Mesendoderm (in vitro differentiated cells): ENCODE measurements around the gene AJM1.
A peak's percentile ranks its signal among the peaks of the same experiment; 100 is the strongest.
"Not testable (repeated sequence)": the region's sequence is repeated elsewhere in the genome, so short reads cannot be mapped to it uniquely, and the experiment has no call there.

Source experiments
- DNase-seq: peaks from one replicate; pipeline ENCODE4 v3.0.0; 2013
- H2AK5ac ChIP-seq: 2 replicates; pipeline ENCODE4 v1.6.1; 2013; ENCODE audit warnings: low read length, inconsistent platforms
- H2BK120ac ChIP-seq: 2 replicates; pipeline ENCODE4 v1.6.1; 2013; ENCODE audit warnings: low read depth, mild to moderate bottlenecking, low read length, moderate library complexity, mixed read lengths
- H2BK15ac ChIP-seq: replicated peaks from 2 replicates; pipeline ENCODE4 v1.6.1; 2013; ENCODE audit warnings: low read depth, mild to moderate bottlenecking, moderate library complexity
- H2BK5ac ChIP-seq: 2 replicates; pipeline ENCODE4 v1.6.1; 2013; ENCODE audit warnings: low read length, inconsistent platforms
- H3K18ac ChIP-seq: 2 replicates; pipeline ENCODE4 v1.6.1; 2013; ENCODE audit warnings: mild to moderate bottlenecking, low read length, mixed read lengths
- H3K23ac ChIP-seq: one replicate; pipeline ENCODE4 v1.6.1; 2013; ENCODE audit warnings: low read length
- H3K27ac ChIP-seq: 2 replicates; pipeline ENCODE4 v1.5.1; 2013; ENCODE audit warnings: low read depth, mild to moderate bottlenecking, inconsistent platforms, low read length, moderate library complexity
- H3K27me3 ChIP-seq: 2 replicates; pipeline ENCODE4 v1.6.1; 2013; ENCODE audit warnings: low read length, control low read depth, mild to moderate bottlenecking, inconsistent platforms; ENCODE audit not compliant: insufficient read depth, poor library complexity
- H3K36me3 ChIP-seq: 2 replicates; pipeline ENCODE4 v1.6.1; 2013; ENCODE audit warnings: low read length, inconsistent platforms; ENCODE audit not compliant: control insufficient read depth, insufficient read depth
- H3K4ac ChIP-seq: one replicate; pipeline ENCODE4 v1.6.1; 2013; ENCODE audit warnings: low read depth, mild to moderate bottlenecking, low read length, moderate library complexity
- H3K4me1 ChIP-seq: 2 replicates; pipeline ENCODE4 v1.6.1; 2013; ENCODE audit warnings: low read depth, low read length, inconsistent platforms; ENCODE audit not compliant: control insufficient read depth
- H3K4me2 ChIP-seq: 2 replicates; pipeline ENCODE4 v1.6.1; 2013; ENCODE audit warnings: low read length
- H3K4me3 ChIP-seq: 2 replicates; pipeline ENCODE4 v1.5.1; 2013; ENCODE audit warnings: mild to moderate bottlenecking, low read length
- H3K56ac ChIP-seq: one replicate; pipeline ENCODE4 v1.6.1; 2013; ENCODE audit warnings: low read length
- H3K79me1 ChIP-seq: 2 replicates; pipeline ENCODE4 v1.6.1; 2013; ENCODE audit warnings: low read length, inconsistent platforms
- H3K79me2 ChIP-seq: 2 replicates; pipeline ENCODE4 v1.6.1; 2013; ENCODE audit warnings: mild to moderate bottlenecking, low read length; ENCODE audit not compliant: control insufficient read depth, insufficient read depth
- H3K9ac ChIP-seq: 2 replicates; pipeline ENCODE4 v1.6.1; 2013; ENCODE audit warnings: low read length, inconsistent platforms
- H4K5ac ChIP-seq: one replicate; pipeline ENCODE4 v1.6.1; 2013; ENCODE audit warnings: low read length
- H4K8ac ChIP-seq: one replicate; pipeline ENCODE4 v1.6.1; 2013; ENCODE audit warnings: low read depth, mild to moderate bottlenecking, control low read depth, low read length, moderate library complexity
- WGBS: extraction: QIAGEN DNeasy Blood & Tissue Kit; methylation state at CpG from one replicate; pipeline ENCODE4 v1.1.7; 2013; ENCODE audit warnings: low lambda C conversion rate, missing lambda C conversion rate; ENCODE audit not compliant: insufficient coverage; ENCODE audit errors: extremely low coverage; 5-methylcytosine and 5-hydroxymethylcytosine counted together

AJM1 gene

DNA sequence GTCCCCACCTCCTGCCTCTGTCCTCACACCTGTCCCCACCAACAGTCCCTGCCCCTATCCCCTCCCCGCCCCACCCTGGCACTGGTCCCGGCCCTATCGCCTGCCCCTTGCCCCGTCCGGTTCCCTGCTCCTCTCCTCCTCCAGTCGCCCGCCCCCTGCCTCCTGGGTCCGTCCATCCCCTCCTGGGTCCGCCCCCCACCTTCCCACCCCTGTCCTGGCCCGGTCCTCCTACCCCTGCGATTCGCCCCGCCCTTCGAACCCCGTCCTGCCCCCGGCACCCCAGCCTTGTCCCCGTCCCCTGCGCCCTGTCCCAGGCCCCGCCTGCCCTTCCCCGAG, 23.5 kb downstream of the AJM1 start:
- peak overlapping the region; percentile 93 for H3K9ac ChIP-seq
- H3K79me1 ChIP-seq = peaks cover 14% of the 10 kb centered on the region
- no peak overlapping the region for H2BK15ac ChIP-seq
- H2BK120ac ChIP-seq = peak overlapping the region; percentile 55
- DNase-seq = no peak
- H3K27me3 ChIP-seq = no peaks in the 10 kb centered on the region
- peak overlapping the region; percentile 96 for H3K56ac ChIP-seq
- H2BK5ac ChIP-seq = no peak overlapping the region
- H3K4ac ChIP-seq = peak overlapping the region; percentile 57
- WGBS = no CpG with 5 or more reads among the region's 20 CpGs
- peaks cover 10% of the 10 kb centered on the region for H3K79me2 ChIP-seq
- H3K4me1 ChIP-seq = peaks cover 4% of the 10 kb centered on the region
- no peak overlapping the region for H4K5ac ChIP-seq
- peak overlapping the region; percentile 86 for H3K4me3 ChIP-seq
- H3K4me2 ChIP-seq = peak overlapping the region; percentile 45
- H3K36me3 ChIP-seq = peaks cover 8% of the 10 kb centered on the region
- no peak overlapping the region for H4K8ac ChIP-seq
- H2AK5ac ChIP-seq = no peak overlapping the region
- H3K23ac ChIP-seq = no peak overlapping the region
- peak overlapping the region; percentile 33 for H3K27ac ChIP-seq
- peak overlapping the region; percentile 89 for H3K18ac ChIP-seq

DNA sequence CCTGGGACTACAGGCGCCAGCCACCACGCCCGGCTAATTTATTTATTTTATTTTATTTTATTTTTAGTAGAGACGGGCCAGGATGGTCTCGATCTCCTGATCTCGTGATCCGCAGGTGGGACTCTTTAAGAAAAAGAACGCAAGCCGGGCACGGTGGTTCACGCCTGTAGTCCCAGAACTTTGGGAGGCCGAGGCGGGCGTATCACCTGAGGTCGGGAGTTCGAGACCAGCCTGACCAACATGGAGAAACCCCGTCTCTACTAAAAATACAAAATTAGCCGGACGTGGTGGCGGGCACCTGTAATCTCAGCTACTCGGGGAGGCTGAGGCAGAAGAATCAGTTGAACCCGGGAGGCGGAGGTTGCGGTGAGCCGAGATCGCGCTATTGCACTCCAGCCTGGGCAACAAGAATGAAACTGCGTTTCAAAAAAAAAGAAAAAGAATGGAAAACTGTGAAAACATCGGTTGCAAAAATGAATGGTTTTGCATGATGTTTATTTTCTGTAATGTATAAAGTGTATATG, 24.7 kb downstream of the AJM1 start:
- not testable (repeated sequence) for DNase-seq, H3K27me3 ChIP-seq, H3K23ac ChIP-seq, H3K27ac ChIP-seq, H3K18ac ChIP-seq, H3K9ac ChIP-seq, H3K4me1 ChIP-seq, H4K5ac ChIP-seq, H3K79me2 ChIP-seq, H3K56ac ChIP-seq, H4K8ac ChIP-seq, H2BK120ac ChIP-seq, H3K4ac ChIP-seq, H2BK15ac ChIP-seq, H2BK5ac ChIP-seq, H3K4me3 ChIP-seq, H2AK5ac ChIP-seq, H3K36me3 ChIP-seq, H3K4me2 ChIP-seq
- peaks cover 14% of the 10 kb centered on the region for H3K79me1 ChIP-seq
- no CpG with 5 or more reads among the region's 29 CpGs for WGBS

DNA sequence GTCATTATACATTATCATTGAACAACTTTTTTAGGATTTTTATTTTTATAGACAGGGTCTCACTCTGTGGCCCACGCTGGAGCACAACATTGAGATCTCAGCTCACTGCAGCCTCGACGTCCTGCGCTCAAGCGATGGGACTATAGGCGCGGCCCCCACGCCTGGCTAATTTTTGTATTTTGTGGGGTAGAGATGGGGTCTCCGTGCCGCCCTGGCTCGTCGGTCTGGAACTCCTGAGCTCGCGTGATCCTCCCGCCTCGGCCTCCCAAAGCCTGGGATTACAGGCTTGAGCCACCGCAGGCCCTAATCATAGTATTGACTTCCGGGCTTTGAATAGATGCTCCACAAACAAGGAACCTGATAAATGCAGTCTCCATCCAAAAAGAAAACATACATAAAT, 25.2 kb downstream of the AJM1 start:
- Histone ChIP-seq H4K8ac (no peak overlapping the region), H3K56ac (no peak overlapping the region), H3K4me2 (no peak overlapping the region), H3K9ac (no peak overlapping the region), H2BK120ac (no peak overlapping the region), H3K27me3 (no peaks in the 10 kb centered on the region), H3K27ac (no peak overlapping the region), H3K4me3 (no peak overlapping the region), H3K36me3 (peaks cover 8% of the 10 kb centered on the region), H3K4me1 (peaks cover 4% of the 10 kb centered on the region), H3K23ac (no peak overlapping the region), H4K5ac (no peak overlapping the region), H2BK5ac (no peak overlapping the region), H2AK5ac (no peak overlapping the region), H2BK15ac (no peak overlapping the region), H3K4ac (no peak overlapping the region), H3K79me2 (peaks cover 10% of the 10 kb centered on the region), H3K79me1 (peaks cover 14% of the 10 kb centered on the region), H3K18ac (no peak overlapping the region)
- whole genome bisulfite sequencing = no CpG with 5 or more reads among the region's 18 CpGs
- no peak for DNase-seq

DNA sequence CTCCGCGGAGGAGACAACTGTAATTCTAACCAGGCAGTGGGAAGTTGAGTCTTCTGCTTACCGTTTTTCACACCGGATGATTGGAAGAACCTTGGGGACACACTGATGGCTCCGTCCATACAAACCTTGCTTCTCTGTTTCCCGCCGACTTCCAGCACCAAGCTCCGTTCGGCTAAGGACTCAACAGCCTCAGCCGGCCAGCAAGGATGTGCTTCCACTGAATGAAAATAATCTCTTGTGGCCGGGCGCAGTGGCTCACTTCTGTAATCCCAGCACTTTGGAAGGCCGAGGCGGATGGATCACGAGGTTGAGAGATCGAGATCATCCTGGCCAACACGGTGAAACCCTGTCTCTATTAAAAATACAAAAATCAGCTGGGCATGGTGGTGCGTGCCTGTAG, 25.6 kb downstream of the AJM1 start:
- Histone ChIP-seq H3K18ac (no peak overlapping the region), H3K4me2 (no peak overlapping the region), H2BK15ac (no peak overlapping the region), H2AK5ac (no peak overlapping the region), H3K36me3 (peaks cover 5% of the 10 kb centered on the region), H3K23ac (no peak overlapping the region), H3K27me3 (no peaks in the 10 kb centered on the region), H2BK120ac (no peak overlapping the region), H2BK5ac (no peak overlapping the region), H3K79me2 (peaks cover 10% of the 10 kb centered on the region), H4K5ac (no peak overlapping the region), H3K56ac (no peak overlapping the region), H3K4me3 (no peak overlapping the region), H3K79me1 (peaks cover 14% of the 10 kb centered on the region), H3K4me1 (peaks cover 4% of the 10 kb centered on the region), H3K27ac (no peak overlapping the region), H3K9ac (no peak overlapping the region), H3K4ac (no peak overlapping the region), H4K8ac (no peak overlapping the region)
- WGBS = no CpG with 5 or more reads among the region's 18 CpGs
- no peak for DNase-seq

DNA sequence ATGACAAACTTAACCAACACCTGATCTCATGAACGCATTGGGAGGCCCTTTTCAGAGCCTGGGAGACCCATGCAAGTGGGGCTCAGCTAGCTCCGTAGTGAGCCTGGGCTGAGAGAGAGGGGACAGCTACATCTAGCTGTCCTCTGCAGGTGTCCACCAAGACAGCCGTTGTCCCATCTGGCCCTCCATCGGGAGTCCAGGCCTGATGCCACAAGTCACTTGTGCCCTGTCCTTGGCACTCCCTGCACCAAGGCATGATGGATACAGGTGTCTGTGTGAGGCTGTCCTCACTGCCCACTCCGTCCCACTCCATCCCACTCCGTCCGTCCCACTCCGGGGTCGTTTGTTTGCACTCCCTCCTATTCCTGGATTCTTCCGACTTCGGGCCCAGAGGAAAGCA, 26.4 kb downstream of the AJM1 start:
- Histone ChIP-seq H3K4me3 (no peak overlapping the region), H3K56ac (no peak overlapping the region), H3K4me2 (no peak overlapping the region), H2BK15ac (no peak overlapping the region), H3K36me3 (no peaks in the 10 kb centered on the region), H3K27me3 (no peaks in the 10 kb centered on the region), H3K9ac (no peak overlapping the region), H3K27ac (no peak overlapping the region), H2BK120ac (no peak overlapping the region), H2BK5ac (no peak overlapping the region), H3K4me1 (peaks cover 4% of the 10 kb centered on the region), H3K23ac (no peak overlapping the region), H3K4ac (no peak overlapping the region), H4K8ac (no peak overlapping the region), H2AK5ac (no peak overlapping the region), H3K79me1 (peaks cover 12% of the 10 kb centered on the region), H3K18ac (no peak overlapping the region), H3K79me2 (peaks cover 10% of the 10 kb centered on the region), H4K5ac (no peak overlapping the region)
- WGBS = no CpG with 5 or more reads among the region's 11 CpGs
- no peak for DNase-seq

DNA sequence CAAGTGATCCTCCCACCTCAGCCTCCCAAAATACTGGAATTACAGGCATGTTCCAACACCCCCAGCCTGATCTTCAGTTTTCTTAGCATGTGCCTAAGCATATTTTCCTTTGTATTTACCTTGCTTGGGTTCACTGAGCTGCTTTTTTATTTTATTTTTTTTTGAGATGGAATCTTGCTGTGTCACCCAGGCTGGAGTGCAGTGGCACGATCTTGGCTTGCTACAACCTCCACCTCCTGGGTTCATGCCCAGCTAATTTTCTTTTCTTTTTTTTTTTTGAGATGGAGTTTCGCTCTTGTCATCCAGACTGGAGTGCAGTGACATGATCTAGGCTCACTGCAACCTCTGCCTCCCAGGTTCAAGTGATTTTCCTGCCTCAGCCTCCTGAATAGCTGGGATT, 27.3 kb downstream of the AJM1 start:
- not testable (repeated sequence) for H2AK5ac ChIP-seq, H3K4ac ChIP-seq, H3K36me3 ChIP-seq, H2BK120ac ChIP-seq, H3K4me1 ChIP-seq, H3K23ac ChIP-seq, H3K79me2 ChIP-seq, H3K79me1 ChIP-seq, H3K27me3 ChIP-seq, H3K9ac ChIP-seq, H4K8ac ChIP-seq, DNase-seq, H4K5ac ChIP-seq, H3K18ac ChIP-seq, H3K56ac ChIP-seq, H3K4me3 ChIP-seq, H3K27ac ChIP-seq, H2BK5ac ChIP-seq, H2BK15ac ChIP-seq, H3K4me2 ChIP-seq
- no CpG with 5 or more reads among the region's 2 CpGs for WGBS
